ENCODE results near the gene STXBP1. TPM values are rescaled to one million over a fixed set of nuclear protein-coding genes. Genes with fewer than 3 reads are reported as not detected.

STXBP1 gene
- total RNA-seq, 1 donor from 2014 or later, result 44.9 TPM

DNA sequence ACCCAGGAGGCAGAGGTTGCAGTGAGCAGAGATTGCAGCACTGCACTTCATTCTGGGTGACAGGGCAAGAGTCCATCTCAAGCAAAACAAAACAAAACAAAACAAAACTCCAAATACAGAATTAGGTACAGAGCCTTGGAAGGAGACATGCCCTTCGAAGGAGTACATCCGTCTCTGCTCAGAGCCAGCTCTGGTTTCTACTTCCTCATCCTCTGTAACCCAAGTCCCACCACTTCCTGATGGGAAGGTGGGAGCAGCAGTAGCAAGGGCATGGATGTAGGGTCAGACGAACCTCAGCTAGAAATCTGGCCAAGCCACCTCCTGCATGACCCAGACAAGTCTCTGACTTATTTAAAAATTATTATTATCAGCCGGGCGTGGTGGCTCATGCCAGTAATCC lies 16.5 kb upstream of the STXBP1 start:
- Mint-ChIP-seq H3K27ac (ENCODE audit: unreplicated experiment) (no peak overlapping the region), H3K27me3 (ENCODE audit: unreplicated experiment) (no peaks in the 10 kb centered on the region), H3K9me3 (ENCODE audit: unreplicated experiment) (no peaks in the 10 kb centered on the region), H3K4me1 (ENCODE audit: unreplicated experiment) (peaks cover 12% of the 10 kb centered on the region), H3K4me3 (ENCODE audit: unreplicated experiment) (no peak overlapping the region), H3K36me3 (ENCODE audit: unreplicated experiment) (no peaks in the 10 kb centered on the region)
- TF ChIP-seq, protein P1, sequence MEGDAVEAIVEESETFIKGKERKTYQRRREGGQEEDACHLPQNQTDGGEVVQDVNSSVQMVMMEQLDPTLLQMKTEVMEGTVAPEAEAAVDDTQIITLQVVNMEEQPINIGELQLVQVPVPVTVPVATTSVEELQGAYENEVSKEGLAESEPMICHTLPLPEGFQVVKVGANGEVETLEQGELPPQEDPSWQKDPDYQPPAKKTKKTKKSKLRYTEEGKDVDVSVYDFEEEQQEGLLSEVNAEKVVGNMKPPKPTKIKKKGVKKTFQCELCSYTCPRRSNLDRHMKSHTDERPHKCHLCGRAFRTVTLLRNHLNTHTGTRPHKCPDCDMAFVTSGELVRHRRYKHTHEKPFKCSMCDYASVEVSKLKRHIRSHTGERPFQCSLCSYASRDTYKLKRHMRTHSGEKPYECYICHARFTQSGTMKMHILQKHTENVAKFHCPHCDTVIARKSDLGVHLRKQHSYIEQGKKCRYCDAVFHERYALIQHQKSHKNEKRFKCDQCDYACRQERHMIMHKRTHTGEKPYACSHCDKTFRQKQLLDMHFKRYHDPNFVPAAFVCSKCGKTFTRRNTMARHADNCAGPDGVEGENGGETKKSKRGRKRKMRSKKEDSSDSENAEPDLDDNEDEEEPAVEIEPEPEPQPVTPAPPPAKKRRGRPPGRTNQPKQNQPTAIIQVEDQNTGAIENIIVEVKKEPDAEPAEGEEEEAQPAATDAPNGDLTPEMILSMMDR (IDR thresholded peaks at IDR 0.05), result no peak
- no peak for DNase-seq (ENCODE audit: extremely low spot score, unreplicated experiment)

DNA sequence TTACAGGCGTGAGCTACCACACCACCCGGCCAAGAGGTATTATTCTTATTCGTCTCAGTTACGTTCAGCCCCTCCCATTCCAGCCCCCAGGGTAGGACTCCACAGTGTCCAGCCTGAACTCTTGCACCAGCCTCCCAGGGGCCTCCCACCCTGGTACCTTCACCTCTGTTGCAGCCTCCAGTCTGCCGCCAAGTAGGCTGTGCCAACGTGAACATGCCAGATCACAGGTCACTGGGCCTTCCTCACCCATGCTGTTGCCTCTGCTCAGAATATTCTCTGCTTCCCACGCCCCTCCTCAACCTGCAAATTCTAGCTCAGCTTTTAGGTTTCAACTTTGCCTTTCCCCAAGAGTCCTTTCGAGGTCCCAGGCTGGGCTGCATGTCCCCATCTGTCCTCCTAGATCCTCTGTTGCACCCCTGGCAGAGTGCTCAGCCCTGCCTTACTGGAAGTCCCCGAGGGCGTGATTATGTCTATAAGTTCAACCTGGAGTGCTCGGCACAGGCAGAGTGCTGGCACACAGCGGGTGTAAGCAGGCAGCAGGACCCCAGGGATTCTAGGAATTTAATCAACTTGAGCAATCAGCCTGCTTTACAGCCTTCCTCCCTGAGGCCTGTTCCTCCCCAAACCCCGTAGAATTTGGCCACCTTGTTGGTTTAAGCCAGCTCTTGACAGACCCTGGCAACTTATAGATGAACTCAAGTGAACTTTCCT lies 13.1 kb upstream of the STXBP1 start:
- Mint-ChIP-seq H3K4me3 (ENCODE audit: unreplicated experiment) (no peak overlapping the region), H3K27ac (ENCODE audit: unreplicated experiment) (no peak overlapping the region), H3K9me3 (ENCODE audit: unreplicated experiment) (no peaks in the 10 kb centered on the region), H3K4me1 (ENCODE audit: unreplicated experiment) (peaks cover 12% of the 10 kb centered on the region), H3K27me3 (ENCODE audit: unreplicated experiment) (no peaks in the 10 kb centered on the region), H3K36me3 (ENCODE audit: unreplicated experiment) (no peaks in the 10 kb centered on the region)
- TF ChIP-seq, protein P1 (IDR thresholded peaks at IDR 0.05), result no peak
- no peak for DNase-seq (ENCODE audit: extremely low spot score, unreplicated experiment)

DNA sequence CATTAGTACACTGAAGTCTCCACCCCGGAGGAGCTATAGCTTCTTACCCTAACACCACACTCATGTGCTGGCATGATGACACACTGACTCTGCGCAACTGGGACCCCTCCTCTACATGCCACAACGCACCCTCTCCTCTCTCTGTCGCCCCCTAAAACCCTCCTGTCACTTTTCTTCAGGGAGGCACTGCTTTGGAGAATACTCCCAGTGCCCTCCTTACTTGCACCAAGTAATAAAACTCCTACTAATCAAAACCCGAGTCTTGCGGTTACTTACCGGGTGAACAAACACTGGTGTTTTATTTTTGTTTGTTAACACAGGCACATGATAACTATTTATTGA lies 12.6 kb upstream of the STXBP1 start:
- Mint-ChIP-seq H3K9me3 (ENCODE audit: unreplicated experiment) (no peaks in the 10 kb centered on the region), H3K36me3 (ENCODE audit: unreplicated experiment) (no peaks in the 10 kb centered on the region), H3K27ac (ENCODE audit: unreplicated experiment) (no peak overlapping the region), H3K4me3 (ENCODE audit: unreplicated experiment) (no peak overlapping the region), H3K4me1 (ENCODE audit: unreplicated experiment) (peaks cover 12% of the 10 kb centered on the region), H3K27me3 (ENCODE audit: unreplicated experiment) (no peaks in the 10 kb centered on the region)
- TF ChIP-seq, protein P1 (IDR thresholded peaks at IDR 0.05), result no peak
- no peak for DNase-seq (ENCODE audit: extremely low spot score, unreplicated experiment)

DNA sequence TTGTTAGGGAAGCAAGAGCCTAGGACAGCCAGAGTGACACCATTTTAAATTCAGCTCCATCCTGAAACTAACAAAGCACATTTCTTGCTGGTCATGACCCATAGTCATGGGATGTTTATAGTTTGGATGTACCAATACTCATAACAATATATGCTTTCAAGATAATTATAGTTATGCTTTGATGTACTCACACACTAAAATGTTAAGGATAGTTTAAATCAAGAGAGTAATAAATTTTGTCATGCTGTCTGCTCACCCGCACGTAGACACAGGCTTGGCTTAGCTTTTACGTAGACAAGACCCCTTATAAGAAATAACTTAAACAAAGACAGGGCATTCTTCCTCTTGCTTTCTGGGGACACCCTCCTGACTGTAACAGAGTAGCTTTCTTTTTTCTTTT lies 8.9 kb upstream of the STXBP1 start:
- TF ChIP-seq, protein P1 (IDR thresholded peaks at IDR 0.05), result no peak
- no peak overlapping the region for H3K27ac Mint-ChIP-seq (ENCODE audit: unreplicated experiment)
- DNase-seq (ENCODE audit: extremely low spot score, unreplicated experiment), result no peak
- no peak overlapping the region for H3K4me3 Mint-ChIP-seq (ENCODE audit: unreplicated experiment)
- peaks cover 19% of the 10 kb centered on the region for H3K4me1 Mint-ChIP-seq (ENCODE audit: unreplicated experiment)
- no peaks in the 10 kb centered on the region for H3K9me3 Mint-ChIP-seq (ENCODE audit: unreplicated experiment)
- no peaks in the 10 kb centered on the region for H3K27me3 Mint-ChIP-seq (ENCODE audit: unreplicated experiment)
- H3K36me3 Mint-ChIP-seq (ENCODE audit: unreplicated experiment), result no peaks in the 10 kb centered on the region

DNA sequence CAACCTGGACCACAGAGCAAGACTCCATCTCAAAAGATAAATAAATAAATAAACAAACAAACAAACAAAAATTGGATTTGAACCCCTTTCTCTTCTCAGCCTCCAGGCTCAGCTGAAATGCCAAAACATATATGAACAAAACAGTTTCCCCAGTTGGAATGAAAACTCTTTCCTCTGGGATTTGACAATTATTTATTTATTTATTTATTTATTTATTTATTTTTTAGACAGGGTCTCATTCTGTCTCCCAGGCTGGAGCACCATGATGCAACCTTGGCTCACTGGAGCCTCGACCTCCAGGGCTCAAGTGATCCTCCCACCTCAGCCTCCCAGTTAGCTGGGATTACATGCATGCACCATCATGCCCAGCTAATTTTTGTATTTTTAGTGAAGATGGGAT lies 6.0 kb upstream of the STXBP1 start:
- Mint-ChIP-seq H3K27me3 (ENCODE audit: unreplicated experiment) (peaks cover 11% of the 10 kb centered on the region), H3K36me3 (ENCODE audit: unreplicated experiment) (no peaks in the 10 kb centered on the region), H3K9me3 (ENCODE audit: unreplicated experiment) (no peaks in the 10 kb centered on the region), H3K4me1 (ENCODE audit: unreplicated experiment) (peaks cover 13% of the 10 kb centered on the region), H3K4me3 (ENCODE audit: unreplicated experiment) (no peak overlapping the region), H3K27ac (ENCODE audit: unreplicated experiment) (no peak overlapping the region)
- TF ChIP-seq, protein P1 (IDR thresholded peaks at IDR 0.05), result no peak
- no peak for DNase-seq (ENCODE audit: extremely low spot score, unreplicated experiment)

Data from osteocyte (in vitro differentiated cells).